Esophagus squamous epithelium (tissue), 4 donors: ENCODE data around the gene TGFB1I1.

ENCODE experiments used
- POLR2A ChIP-seq, 4 donors: fragments of 450-650 bp; IDR thresholded peaks; one replicate each; pipeline ENCODE4 v1.6.1; 2017; ENCODE audit warnings: antibody characterized with exemption in 4 of 4, mild to moderate bottlenecking in 4 of 4, moderate library complexity in 3 of 4
- TF ChIP-seq, protein P1 (sequence below), 6 experiments: fragments of 450-650 bp in 4 of 6; fragments of 200-600 bp in 2 of 6; sonication (generic) in 2 of 6; IDR thresholded peaks; one replicate each; pipeline ENCODE4 v1.5.1; 2016 to 2019; ENCODE audit warnings: antibody characterized with exemption in 6 of 6, mild to moderate bottlenecking in 4 of 6, moderate library complexity in 4 of 6

DNA sequence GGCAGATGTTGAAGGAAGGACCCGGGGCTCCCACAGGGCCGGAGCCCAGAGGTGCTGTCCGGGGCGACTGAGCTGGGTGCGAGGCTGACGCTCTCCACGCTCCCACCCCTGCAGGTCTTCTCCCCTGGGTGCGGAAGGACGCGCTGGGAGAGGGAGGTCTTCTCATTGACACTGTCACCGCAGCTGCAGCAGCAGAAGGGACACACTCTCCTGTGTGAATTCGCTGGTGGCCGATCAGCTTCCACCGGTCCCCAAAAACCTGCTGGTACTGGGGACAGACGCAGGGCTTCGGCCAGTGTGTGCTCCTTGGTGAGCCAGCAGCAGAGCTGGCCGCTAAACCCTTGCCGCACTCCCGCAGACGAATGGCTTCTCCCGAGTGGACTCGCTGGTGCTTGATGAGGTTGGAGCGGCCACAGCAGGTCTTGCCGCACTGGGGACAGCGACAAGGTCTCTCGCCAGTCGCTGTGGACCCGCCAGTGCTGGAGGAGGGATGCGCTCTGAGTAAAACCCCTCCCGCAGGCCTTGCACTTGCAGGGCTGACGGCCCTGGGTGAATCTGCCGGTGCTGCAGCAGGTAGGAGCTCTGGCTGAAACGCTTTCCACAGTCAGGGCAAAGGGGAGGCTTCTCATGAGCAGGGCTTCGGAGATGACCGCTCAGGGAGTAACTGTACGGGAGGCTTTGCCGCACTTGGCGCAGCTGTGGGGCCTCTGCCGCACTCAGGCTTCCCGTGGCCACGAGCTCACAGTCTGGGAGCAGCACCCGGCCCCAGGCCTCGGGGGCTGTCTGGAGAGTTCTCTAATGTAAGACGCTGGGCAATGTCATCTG lies 35.5 kb upstream of the TGFB1I1 start:
- TF ChIP-seq, protein P1, sequence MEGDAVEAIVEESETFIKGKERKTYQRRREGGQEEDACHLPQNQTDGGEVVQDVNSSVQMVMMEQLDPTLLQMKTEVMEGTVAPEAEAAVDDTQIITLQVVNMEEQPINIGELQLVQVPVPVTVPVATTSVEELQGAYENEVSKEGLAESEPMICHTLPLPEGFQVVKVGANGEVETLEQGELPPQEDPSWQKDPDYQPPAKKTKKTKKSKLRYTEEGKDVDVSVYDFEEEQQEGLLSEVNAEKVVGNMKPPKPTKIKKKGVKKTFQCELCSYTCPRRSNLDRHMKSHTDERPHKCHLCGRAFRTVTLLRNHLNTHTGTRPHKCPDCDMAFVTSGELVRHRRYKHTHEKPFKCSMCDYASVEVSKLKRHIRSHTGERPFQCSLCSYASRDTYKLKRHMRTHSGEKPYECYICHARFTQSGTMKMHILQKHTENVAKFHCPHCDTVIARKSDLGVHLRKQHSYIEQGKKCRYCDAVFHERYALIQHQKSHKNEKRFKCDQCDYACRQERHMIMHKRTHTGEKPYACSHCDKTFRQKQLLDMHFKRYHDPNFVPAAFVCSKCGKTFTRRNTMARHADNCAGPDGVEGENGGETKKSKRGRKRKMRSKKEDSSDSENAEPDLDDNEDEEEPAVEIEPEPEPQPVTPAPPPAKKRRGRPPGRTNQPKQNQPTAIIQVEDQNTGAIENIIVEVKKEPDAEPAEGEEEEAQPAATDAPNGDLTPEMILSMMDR (IDR thresholded peaks at IDR 0.05): no peak
- no peak for TF ChIP-seq POLR2A (IDR thresholded peaks at IDR 0.05)
